Measurements from ENCODE around the gene PSMD6.

Gene PSMD6

GRCh38 chr3:64028754-64029153 is 5.5 kb upstream of the PSMD6 start:
- no peak overlapping the region for H3K4me3 ChIP-seq (ENCODE audit: low read depth, low read length)
- no peak for DNase-seq (ENCODE audit: low read depth)
- no peak for TF ChIP-seq CTCF (conservative IDR thresholded peaks at IDR 0.05; ENCODE audit: low read depth, low read length)

- no peak for DNase-seq (ENCODE audit: low read depth)
- TF ChIP-seq CTCF (conservative IDR thresholded peaks at IDR 0.05; ENCODE audit: low read depth, low read length) = no peak
- no peak overlapping the region for H3K4me3 ChIP-seq (ENCODE audit: low read depth, low read length)
These were observed 4.4 kb upstream of the PSMD6 start for GRCh38 chr3:64027658-64028057.

- no peak for TF ChIP-seq CTCF (conservative IDR thresholded peaks at IDR 0.05; ENCODE audit: low read depth, low read length)
- no peak overlapping the region for H3K4me3 ChIP-seq (ENCODE audit: low read depth, low read length)
- no peak for DNase-seq (ENCODE audit: low read depth)
These were observed 3.1 kb upstream of the PSMD6 start for GRCh38 chr3:64026346-64026745.

DNA sequence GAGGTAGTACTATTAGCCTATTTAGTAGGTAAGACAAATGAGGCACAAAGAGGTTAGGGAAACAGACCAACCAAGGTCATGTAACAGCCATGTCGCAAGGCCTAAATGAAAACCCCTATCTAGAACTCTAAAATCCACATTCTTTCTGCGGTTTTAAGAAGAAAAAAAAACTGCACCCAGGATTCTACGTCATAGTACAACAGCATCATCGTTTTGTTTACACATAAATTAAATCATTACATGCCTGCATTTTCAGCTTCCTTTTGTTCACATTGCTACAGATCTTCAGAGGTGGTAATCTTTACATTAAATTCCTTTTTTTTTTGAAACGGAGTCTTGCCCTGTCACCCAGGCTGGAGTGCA is 548 bp upstream of the PSMD6 start:
- no peak overlapping the region for H3K4me3 ChIP-seq (ENCODE audit: low read depth, low read length)
- peak; percentile 34 for DNase-seq (ENCODE audit: low read depth)
- no peak for TF ChIP-seq CTCF (conservative IDR thresholded peaks at IDR 0.05; ENCODE audit: low read depth, low read length)

- TF ChIP-seq CTCF (conservative IDR thresholded peaks at IDR 0.05; ENCODE audit: low read depth, low read length) = no peak
These were observed 675 bp downstream of the PSMD6 start for GRCh38 chr3:64022451-64023186.

DNA sequence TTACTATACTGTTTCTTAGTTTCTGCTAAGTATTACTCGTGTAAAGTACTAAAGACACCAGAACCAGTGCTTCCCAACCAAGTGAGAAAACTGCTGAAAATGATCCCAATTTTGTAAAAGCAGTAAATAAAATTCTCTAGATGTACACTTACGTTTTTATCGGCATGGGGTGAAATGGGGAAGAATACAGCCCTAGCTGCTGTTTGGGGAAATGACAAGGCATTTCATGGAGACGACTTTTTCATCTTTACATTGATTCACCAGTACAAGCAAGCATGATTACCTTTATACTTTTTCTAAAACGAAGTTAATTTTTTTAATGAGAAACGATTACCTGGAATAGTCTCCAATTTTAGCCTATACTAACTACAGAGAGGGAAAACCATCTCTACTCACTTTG is 1.4 kb downstream of the PSMD6 start:
- DNase-seq (ENCODE audit: low read depth) = no peak
- peak overlapping the region; percentile 97 for H3K4me3 ChIP-seq (ENCODE audit: low read depth, low read length)
- no peak for TF ChIP-seq CTCF (conservative IDR thresholded peaks at IDR 0.05; ENCODE audit: low read depth, low read length)

More at GRCh38 chr3:64022451-64023186, 675 bp downstream of the PSMD6 start:
- DNase-seq (ENCODE audit: low read depth) = peak; percentile 21
- peak overlapping the region; percentile 97 for H3K4me3 ChIP-seq (ENCODE audit: low read depth, low read length)

DNA sequence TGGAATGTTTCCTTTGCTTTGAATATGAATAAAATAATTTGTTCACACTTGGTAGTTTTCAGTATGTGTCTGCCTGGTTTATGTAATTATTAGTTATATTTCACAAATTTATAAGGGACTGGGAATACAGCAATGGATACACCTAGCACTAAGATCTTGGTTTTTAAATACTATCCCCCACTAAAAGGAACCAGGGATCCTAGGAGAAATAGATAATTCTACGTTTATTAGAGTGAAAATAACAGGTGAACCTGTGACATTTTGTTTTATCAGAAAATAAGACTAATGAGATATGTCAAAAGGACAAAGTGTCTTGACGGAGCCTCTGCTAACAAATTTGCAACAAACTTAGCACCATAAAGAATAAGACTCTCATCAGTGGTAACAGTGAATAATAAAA is 3.4 kb downstream of the PSMD6 start:
- no peak for DNase-seq (ENCODE audit: low read depth)
- H3K4me3 ChIP-seq (ENCODE audit: low read depth, low read length) = no peak overlapping the region
- no peak for TF ChIP-seq CTCF (conservative IDR thresholded peaks at IDR 0.05; ENCODE audit: low read depth, low read length)

All from choroid plexus epithelial cell (primary cell).